ENCODE measurements around the gene PAX2.

The PAX2 gene

GRCh38 chr10:100746784-100747455 is 1.5 kb downstream of the PAX2 start:
- Histone ChIP-seq H3K4me3 (ENCODE audit: insufficient read depth, low read depth, low read length, poor library complexity, severe bottlenecking) (no peak overlapping the region), H3K27me3 (replicated peaks; ENCODE audit: control insufficient read depth, insufficient read depth, low read length, poor library complexity, severe bottlenecking) (peaks cover 66% of the 10 kb centered on the region), H3K36me3 (ENCODE audit: control insufficient read depth, insufficient read depth, low read length) (no peaks in the 10 kb centered on the region), H3K9me3 (ENCODE audit: control insufficient read depth, low read length) (no peaks in the 10 kb centered on the region), H3K4me1 (ENCODE audit: control insufficient read depth, insufficient read depth, low read length, poor library complexity, severe bottlenecking) (peaks cover 52% of the 10 kb centered on the region), H3K27ac (ENCODE audit: insufficient read depth, low read length, poor library complexity, severe bottlenecking) (no peak overlapping the region)
- no peak for DNase-seq

- H3K27ac ChIP-seq (ENCODE audit: insufficient read depth, low read length, poor library complexity, severe bottlenecking) = no peak overlapping the region
- H3K27me3 ChIP-seq (replicated peaks; ENCODE audit: control insufficient read depth, insufficient read depth, low read length, poor library complexity, severe bottlenecking) = peaks cover 59% of the 10 kb centered on the region
- no peak for DNase-seq
- H3K9me3 ChIP-seq (ENCODE audit: control insufficient read depth, low read length) = no peaks in the 10 kb centered on the region
- H3K4me3 ChIP-seq (ENCODE audit: insufficient read depth, low read depth, low read length, poor library complexity, severe bottlenecking) = no peak overlapping the region
- H3K36me3 ChIP-seq (ENCODE audit: control insufficient read depth, insufficient read depth, low read length) = no peaks in the 10 kb centered on the region
- H3K4me1 ChIP-seq (ENCODE audit: control insufficient read depth, insufficient read depth, low read length, poor library complexity, severe bottlenecking) = peaks cover 52% of the 10 kb centered on the region
These were observed 2.3 kb downstream of the PAX2 start for GRCh38 chr10:100747456-100748230.

GRCh38 chr10:100748231-100749058 is 3.1 kb downstream of the PAX2 start:
- Histone ChIP-seq H3K27me3 (replicated peaks; ENCODE audit: control insufficient read depth, insufficient read depth, low read length, poor library complexity, severe bottlenecking) (peaks cover 51% of the 10 kb centered on the region), H3K4me1 (ENCODE audit: control insufficient read depth, insufficient read depth, low read length, poor library complexity, severe bottlenecking) (peaks cover 51% of the 10 kb centered on the region), H3K36me3 (ENCODE audit: control insufficient read depth, insufficient read depth, low read length) (no peaks in the 10 kb centered on the region), H3K9me3 (ENCODE audit: control insufficient read depth, low read length) (no peaks in the 10 kb centered on the region), H3K4me3 (ENCODE audit: insufficient read depth, low read depth, low read length, poor library complexity, severe bottlenecking) (peak overlapping the region; percentile 12), H3K27ac (ENCODE audit: insufficient read depth, low read length, poor library complexity, severe bottlenecking) (no peak overlapping the region)
- DNase-seq = no peak

- H3K27me3 ChIP-seq (replicated peaks; ENCODE audit: control insufficient read depth, insufficient read depth, low read length, poor library complexity, severe bottlenecking) = peaks cover 47% of the 10 kb centered on the region
- H3K36me3 ChIP-seq (ENCODE audit: control insufficient read depth, insufficient read depth, low read length) = no peaks in the 10 kb centered on the region
- H3K9me3 ChIP-seq (ENCODE audit: control insufficient read depth, low read length) = no peaks in the 10 kb centered on the region
- peak overlapping the region; percentile 12 for H3K4me3 ChIP-seq (ENCODE audit: insufficient read depth, low read depth, low read length, poor library complexity, severe bottlenecking)
- no peak for DNase-seq
- peaks cover 46% of the 10 kb centered on the region for H3K4me1 ChIP-seq (ENCODE audit: control insufficient read depth, insufficient read depth, low read length, poor library complexity, severe bottlenecking)
- no peak overlapping the region for H3K27ac ChIP-seq (ENCODE audit: insufficient read depth, low read length, poor library complexity, severe bottlenecking)
These were observed 3.6 kb downstream of the PAX2 start for GRCh38 chr10:100749059-100749308.

GRCh38 chr10:100749309-100750217 is 4.2 kb downstream of the PAX2 start:
- peaks cover 40% of the 10 kb centered on the region for H3K4me1 ChIP-seq (ENCODE audit: control insufficient read depth, insufficient read depth, low read length, poor library complexity, severe bottlenecking)
- H3K27ac ChIP-seq (ENCODE audit: insufficient read depth, low read length, poor library complexity, severe bottlenecking) = no peak overlapping the region
- no peak overlapping the region for H3K4me3 ChIP-seq (ENCODE audit: insufficient read depth, low read depth, low read length, poor library complexity, severe bottlenecking)
- H3K36me3 ChIP-seq (ENCODE audit: control insufficient read depth, insufficient read depth, low read length) = no peaks in the 10 kb centered on the region
- DNase-seq = no peak
- H3K9me3 ChIP-seq (ENCODE audit: control insufficient read depth, low read length) = no peaks in the 10 kb centered on the region
- peaks cover 44% of the 10 kb centered on the region for H3K27me3 ChIP-seq (replicated peaks; ENCODE audit: control insufficient read depth, insufficient read depth, low read length, poor library complexity, severe bottlenecking)

- Histone ChIP-seq H3K27ac (ENCODE audit: insufficient read depth, low read length, poor library complexity, severe bottlenecking) (no peak overlapping the region), H3K9me3 (ENCODE audit: control insufficient read depth, low read length) (no peaks in the 10 kb centered on the region), H3K36me3 (ENCODE audit: control insufficient read depth, insufficient read depth, low read length) (no peaks in the 10 kb centered on the region), H3K4me3 (ENCODE audit: insufficient read depth, low read depth, low read length, poor library complexity, severe bottlenecking) (no peak overlapping the region), H3K4me1 (ENCODE audit: control insufficient read depth, insufficient read depth, low read length, poor library complexity, severe bottlenecking) (peaks cover 32% of the 10 kb centered on the region), H3K27me3 (replicated peaks; ENCODE audit: control insufficient read depth, insufficient read depth, low read length, poor library complexity, severe bottlenecking) (peaks cover 34% of the 10 kb centered on the region)
- no peak for DNase-seq
These were observed 5.2 kb downstream of the PAX2 start for GRCh38 chr10:100750291-100751210.

- Histone ChIP-seq H3K4me3 (ENCODE audit: insufficient read depth, low read depth, low read length, poor library complexity, severe bottlenecking) (no peak overlapping the region), H3K4me1 (ENCODE audit: control insufficient read depth, insufficient read depth, low read length, poor library complexity, severe bottlenecking) (peaks cover 25% of the 10 kb centered on the region), H3K27ac (ENCODE audit: insufficient read depth, low read length, poor library complexity, severe bottlenecking) (no peak overlapping the region), H3K9me3 (ENCODE audit: control insufficient read depth, low read length) (no peaks in the 10 kb centered on the region), H3K36me3 (ENCODE audit: control insufficient read depth, insufficient read depth, low read length) (no peaks in the 10 kb centered on the region), H3K27me3 (replicated peaks; ENCODE audit: control insufficient read depth, insufficient read depth, low read length, poor library complexity, severe bottlenecking) (peaks cover 33% of the 10 kb centered on the region)
- no peak for DNase-seq
These were observed 6.0 kb downstream of the PAX2 start for GRCh38 chr10:100751211-100751933.

GRCh38 chr10:100755821-100756220 is 10.4 kb downstream of the PAX2 start:
- Histone ChIP-seq H3K27me3 (replicated peaks; ENCODE audit: control insufficient read depth, insufficient read depth, low read length, poor library complexity, severe bottlenecking) (peaks cover 6% of the 10 kb centered on the region), H3K4me1 (ENCODE audit: control insufficient read depth, insufficient read depth, low read length, poor library complexity, severe bottlenecking) (no peaks in the 10 kb centered on the region), H3K36me3 (ENCODE audit: control insufficient read depth, insufficient read depth, low read length) (no peaks in the 10 kb centered on the region), H3K9me3 (ENCODE audit: control insufficient read depth, low read length) (no peaks in the 10 kb centered on the region), H3K4me3 (ENCODE audit: insufficient read depth, low read depth, low read length, poor library complexity, severe bottlenecking) (no peak overlapping the region), H3K27ac (ENCODE audit: insufficient read depth, low read length, poor library complexity, severe bottlenecking) (no peak overlapping the region)
- no peak for DNase-seq
